Hepatocyte (in vitro differentiated cells): ENCODE measurements around the gene NKAIN2.
"Not testable (repeated sequence)": the region's sequence is repeated elsewhere in the genome, so short reads cannot be mapped to it uniquely, and the experiment has no call there.

Experiments
- EZH2 ChIP-seq: fragments of 200-600 bp; sonication (generic); IDR thresholded peaks from 2 replicates; pipeline ENCODE4 v1.6.1; 2016; ENCODE audit warnings: antibody characterized with exemption, mild to moderate bottlenecking, borderline replicate concordance
- EZH2phosphoT487 ChIP-seq: fragments of 200-600 bp; sonication (generic); IDR thresholded peaks from one replicate; pipeline ENCODE4 v1.6.1; 2018; ENCODE audit warnings: antibody characterized with exemption, mild to moderate bottlenecking, low read depth, moderate library complexity; ENCODE audit not compliant: unreplicated experiment, severe bottlenecking
- TF ChIP-seq, protein P1 (sequence below): fragments of 200-600 bp; sonication (generic); IDR thresholded peaks from 2 replicates; pipeline ENCODE4 v1.5.1; 2016; ENCODE audit warnings: antibody characterized with exemption, mild to moderate bottlenecking; ENCODE audit not compliant: poor library complexity

DNA sequence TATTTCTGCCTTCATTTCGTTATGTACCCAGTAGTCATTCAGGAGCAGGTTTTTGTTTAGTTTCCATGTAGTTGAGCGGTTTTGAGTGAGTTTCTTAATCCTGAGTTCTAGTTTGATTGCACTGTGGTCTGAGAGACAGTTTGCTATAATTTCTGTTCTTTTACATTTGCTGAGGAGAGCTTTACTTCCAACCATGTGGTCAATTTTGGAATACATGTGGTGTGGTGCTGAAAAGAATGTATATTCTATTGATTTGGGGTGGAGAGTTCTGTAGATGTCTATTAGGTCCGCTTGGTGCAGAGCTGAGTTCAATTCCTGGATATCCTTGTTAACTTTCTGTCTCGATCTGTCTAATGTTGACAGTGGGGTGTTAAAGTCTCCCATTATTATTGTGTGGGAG lies 606.8 kb downstream of the NKAIN2 start:
- TF ChIP-seq, protein P1, sequence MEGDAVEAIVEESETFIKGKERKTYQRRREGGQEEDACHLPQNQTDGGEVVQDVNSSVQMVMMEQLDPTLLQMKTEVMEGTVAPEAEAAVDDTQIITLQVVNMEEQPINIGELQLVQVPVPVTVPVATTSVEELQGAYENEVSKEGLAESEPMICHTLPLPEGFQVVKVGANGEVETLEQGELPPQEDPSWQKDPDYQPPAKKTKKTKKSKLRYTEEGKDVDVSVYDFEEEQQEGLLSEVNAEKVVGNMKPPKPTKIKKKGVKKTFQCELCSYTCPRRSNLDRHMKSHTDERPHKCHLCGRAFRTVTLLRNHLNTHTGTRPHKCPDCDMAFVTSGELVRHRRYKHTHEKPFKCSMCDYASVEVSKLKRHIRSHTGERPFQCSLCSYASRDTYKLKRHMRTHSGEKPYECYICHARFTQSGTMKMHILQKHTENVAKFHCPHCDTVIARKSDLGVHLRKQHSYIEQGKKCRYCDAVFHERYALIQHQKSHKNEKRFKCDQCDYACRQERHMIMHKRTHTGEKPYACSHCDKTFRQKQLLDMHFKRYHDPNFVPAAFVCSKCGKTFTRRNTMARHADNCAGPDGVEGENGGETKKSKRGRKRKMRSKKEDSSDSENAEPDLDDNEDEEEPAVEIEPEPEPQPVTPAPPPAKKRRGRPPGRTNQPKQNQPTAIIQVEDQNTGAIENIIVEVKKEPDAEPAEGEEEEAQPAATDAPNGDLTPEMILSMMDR = not testable (repeated sequence)
- TF ChIP-seq EZH2, EZH2phosphoT487: not testable (repeated sequence)
